Esophagus muscularis mucosa (tissue), 3 donors: ENCODE results near the gene SWT1.

Source experiments
- POLR2A ChIP-seq: fragments of 450-650 bp; IDR thresholded peaks from one replicate; pipeline ENCODE4 v1.6.1; 2017; ENCODE audit warnings: antibody characterized with exemption, moderate library complexity, mild to moderate bottlenecking, low read depth
- POLR2AphosphoS5 ChIP-seq, 2 donors: sonication (generic); formaldehyde crosslinking; IDR thresholded peaks; one replicate each; pipeline ENCODE4 v1.6.1; 2017; ENCODE audit warnings: antibody characterized with exemption in 2 of 2
- TF ChIP-seq, protein P1 (sequence below), 3 experiments: fragments of 200-600 bp in 2 of 3; fragments of 450-650 bp in 1 of 3; sonication (generic) in 2 of 3; IDR thresholded peaks; one replicate each; pipeline ENCODE4 v1.5.1; 2017 to 2019; ENCODE audit warnings: antibody characterized with exemption in 3 of 3, mild to moderate bottlenecking in 2 of 3, moderate library complexity in 1 of 3

DNA sequence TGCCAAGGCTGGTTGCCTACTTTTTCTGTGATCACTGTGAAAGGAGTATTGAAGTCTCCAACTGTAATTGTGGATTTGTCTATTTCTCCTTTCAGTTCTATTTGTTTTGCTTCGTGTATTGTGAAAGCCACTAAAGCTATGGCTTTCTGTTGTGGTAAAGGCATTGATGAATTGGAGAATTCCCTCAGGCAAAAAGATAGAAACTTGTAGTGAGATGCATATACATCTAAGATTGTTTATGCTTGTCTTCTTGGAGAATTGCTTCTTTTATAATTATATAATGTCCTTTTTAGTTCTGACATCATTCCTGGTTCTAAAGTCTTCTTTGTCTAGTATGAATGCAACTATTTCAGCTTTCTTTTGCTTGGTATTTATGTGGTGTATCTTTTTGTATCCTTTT is 36.8 kb downstream of the SWT1 start:
- TF ChIP-seq, protein P1, sequence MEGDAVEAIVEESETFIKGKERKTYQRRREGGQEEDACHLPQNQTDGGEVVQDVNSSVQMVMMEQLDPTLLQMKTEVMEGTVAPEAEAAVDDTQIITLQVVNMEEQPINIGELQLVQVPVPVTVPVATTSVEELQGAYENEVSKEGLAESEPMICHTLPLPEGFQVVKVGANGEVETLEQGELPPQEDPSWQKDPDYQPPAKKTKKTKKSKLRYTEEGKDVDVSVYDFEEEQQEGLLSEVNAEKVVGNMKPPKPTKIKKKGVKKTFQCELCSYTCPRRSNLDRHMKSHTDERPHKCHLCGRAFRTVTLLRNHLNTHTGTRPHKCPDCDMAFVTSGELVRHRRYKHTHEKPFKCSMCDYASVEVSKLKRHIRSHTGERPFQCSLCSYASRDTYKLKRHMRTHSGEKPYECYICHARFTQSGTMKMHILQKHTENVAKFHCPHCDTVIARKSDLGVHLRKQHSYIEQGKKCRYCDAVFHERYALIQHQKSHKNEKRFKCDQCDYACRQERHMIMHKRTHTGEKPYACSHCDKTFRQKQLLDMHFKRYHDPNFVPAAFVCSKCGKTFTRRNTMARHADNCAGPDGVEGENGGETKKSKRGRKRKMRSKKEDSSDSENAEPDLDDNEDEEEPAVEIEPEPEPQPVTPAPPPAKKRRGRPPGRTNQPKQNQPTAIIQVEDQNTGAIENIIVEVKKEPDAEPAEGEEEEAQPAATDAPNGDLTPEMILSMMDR (IDR thresholded peaks at IDR 0.05) = no peak
- TF ChIP-seq POLR2AphosphoS5 (IDR thresholded peaks at IDR 0.05) (no peak), POLR2A (no peak)
